HG03045 (cell line): Measurements from ENCODE around the gene MYLK.

Source experiments
- ATAC-seq: cut with Tn5 transposase; IDR thresholded peaks from one replicate; pipeline ENCODE4 v1.9.1; 2021; ENCODE audit warnings: mild to moderate bottlenecking, moderate library complexity; ENCODE audit not compliant: unreplicated experiment

The MYLK gene

GRCh38 chr3:123655400-123655799, 228.7 kb downstream of the MYLK start:
- ATAC-seq = no peak

DNA sequence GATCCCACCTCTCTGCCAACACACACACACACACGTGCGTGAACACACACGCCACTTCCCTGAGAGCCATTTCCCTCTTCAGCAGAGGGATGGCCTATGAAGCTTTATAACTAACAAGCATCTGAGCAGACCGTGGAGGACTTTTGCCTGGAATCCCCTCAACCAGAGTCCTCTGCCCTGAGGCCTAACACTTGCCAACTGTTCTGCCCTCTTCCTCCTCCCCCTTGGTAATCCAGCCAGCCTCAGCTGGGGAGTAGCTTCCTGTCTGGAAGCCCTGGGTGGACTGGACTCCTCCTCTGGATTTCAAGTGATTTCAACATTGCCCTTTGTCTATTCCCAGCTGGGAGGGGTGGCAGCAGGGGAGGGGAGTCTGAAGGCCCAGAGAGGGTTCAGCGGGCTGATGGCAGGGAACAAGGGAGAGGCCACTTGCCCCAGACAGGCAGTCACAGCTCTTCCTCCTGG, 230.9 kb downstream of the MYLK start:
- no peak for ATAC-seq

- no peak for ATAC-seq
Observed at GRCh38 chr3:123652342-123652984, 231.7 kb downstream of the MYLK start.

DNA sequence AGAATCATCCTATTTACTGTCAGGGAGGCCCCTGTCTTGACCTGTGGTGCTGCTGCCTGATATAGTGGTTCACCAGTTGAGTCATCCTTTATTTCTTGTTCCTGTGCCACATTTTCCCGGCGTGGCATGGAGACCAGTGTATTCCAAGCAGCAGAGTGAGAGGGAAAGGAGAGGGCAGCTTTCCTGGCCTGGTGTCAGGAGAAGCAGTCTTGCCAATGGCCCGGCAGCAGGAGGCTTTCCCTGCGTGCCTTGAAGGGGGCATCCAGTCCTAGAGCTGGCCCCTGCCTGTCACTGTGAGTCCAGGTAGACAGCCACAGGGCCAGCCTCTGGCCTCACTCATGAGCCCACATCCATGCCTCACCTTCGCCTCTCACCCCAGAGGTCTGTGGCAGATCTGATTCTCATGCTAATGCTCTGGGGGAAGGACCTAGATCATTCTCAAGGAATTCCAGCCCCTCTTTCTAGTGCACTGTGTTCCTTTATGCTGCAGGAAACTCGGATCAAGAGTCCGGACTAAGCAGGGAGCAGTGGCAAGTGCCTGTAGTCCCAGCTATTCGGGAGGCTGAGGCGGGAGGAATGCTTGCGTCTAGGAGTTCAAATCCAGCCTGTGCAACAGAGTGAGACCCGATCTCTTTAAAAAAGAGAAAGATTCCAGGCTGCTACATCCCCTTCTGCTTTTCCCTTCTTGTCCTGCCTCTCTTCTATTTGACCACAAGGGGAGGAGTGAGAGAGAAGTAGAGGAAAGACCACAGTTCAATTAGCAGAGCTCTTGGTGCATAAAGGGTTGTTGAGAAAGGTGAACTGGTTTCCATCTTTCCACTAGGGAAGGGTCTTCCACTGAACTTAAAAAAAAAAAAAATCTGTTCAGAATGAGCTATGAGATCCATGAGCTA, 232.4 kb downstream of the MYLK start:
- no peak for ATAC-seq

DNA sequence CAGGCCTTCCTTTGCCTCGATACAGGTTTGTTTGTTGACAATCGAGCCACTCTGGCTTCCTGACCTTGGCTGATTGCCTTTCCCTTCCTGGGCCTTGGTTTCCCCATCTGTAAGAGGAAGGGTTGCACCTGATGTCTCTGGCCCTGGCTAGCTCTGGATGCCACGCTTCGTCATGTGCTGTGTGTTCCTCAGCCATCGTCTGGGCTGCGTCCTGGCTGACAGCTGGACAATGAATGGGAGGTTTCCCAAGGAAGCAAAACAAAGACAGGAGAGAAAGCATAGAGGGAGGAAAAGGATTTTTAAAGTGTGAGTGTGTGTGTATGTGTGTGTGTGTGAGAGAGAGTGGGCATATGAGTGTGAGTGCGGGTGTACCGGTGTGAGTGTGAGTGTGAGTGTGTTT, 234.0 kb downstream of the MYLK start:
- ATAC-seq = no peak

DNA sequence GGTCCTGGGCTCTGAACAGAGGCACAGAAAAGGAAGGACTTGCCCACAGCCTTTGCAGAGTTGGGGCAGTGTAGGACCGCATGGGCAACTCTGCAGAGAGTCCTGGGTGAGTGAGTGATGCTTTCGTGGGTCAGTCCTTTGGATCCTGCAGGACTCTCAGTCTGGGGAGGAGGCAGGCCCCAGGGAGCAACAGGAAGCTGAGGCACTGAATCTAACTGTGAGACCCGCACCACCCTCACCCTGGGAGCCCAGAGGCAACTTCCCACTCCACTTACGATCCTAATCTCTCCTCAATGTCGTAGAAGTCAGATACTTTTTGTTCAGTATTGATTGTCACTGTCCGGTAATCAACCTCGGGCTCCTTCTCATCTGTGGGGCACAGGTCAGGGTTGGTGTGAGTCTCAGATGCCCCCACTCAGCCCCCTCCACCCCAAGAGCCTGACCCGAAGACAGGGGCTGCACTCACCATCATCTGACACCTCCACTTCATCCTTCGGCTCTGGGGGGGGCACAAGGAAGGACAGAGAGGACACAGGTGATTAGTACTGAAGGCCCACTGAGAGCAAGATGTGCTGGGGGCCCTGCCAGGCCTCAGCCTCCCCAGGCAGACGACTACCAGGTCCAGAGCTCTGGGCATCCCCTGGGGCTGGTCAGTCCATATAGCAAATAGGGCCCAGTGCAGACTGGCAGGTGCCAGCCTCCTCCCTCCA, 235.3 kb downstream of the MYLK start:
- ATAC-seq = no peak

DNA sequence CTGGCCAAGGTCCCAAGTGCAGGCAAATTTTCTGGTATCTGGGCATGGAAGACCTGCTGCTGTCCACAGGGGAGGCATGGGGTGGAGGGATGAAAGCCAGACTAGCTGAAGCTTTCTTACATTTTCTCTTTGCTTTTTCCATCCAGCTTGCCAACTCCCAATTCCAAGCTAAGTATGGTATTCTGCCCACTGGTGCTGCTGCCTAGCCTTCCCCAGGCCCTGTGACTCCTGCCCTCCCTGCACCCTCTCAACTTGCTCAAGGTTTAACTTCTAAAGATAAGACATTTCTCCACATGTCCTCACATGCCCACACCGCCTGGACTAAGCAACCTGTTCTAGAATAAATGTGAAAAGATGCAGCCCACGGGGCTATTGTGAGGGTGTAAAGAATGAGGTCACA, 239.8 kb downstream of the MYLK start:
- ATAC-seq = no peak

DNA sequence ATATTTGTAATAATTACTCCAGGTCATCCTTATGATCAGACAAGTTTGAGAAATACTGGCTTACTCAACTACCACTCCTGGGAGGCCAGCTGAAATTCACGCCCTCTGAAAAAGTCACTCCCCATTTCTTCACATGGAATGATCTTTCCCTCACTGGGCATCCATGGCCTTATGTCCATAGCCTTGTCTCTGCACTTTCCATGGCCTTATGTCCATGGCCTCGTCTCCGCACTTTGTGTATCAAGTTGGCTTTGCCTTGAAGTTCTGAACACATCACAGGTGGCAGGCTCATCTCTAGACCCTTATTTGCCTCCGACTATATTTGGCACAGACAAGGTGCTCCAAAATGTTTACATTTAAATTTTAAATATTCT, 241.2 kb downstream of the MYLK start:
- no peak for ATAC-seq

DNA sequence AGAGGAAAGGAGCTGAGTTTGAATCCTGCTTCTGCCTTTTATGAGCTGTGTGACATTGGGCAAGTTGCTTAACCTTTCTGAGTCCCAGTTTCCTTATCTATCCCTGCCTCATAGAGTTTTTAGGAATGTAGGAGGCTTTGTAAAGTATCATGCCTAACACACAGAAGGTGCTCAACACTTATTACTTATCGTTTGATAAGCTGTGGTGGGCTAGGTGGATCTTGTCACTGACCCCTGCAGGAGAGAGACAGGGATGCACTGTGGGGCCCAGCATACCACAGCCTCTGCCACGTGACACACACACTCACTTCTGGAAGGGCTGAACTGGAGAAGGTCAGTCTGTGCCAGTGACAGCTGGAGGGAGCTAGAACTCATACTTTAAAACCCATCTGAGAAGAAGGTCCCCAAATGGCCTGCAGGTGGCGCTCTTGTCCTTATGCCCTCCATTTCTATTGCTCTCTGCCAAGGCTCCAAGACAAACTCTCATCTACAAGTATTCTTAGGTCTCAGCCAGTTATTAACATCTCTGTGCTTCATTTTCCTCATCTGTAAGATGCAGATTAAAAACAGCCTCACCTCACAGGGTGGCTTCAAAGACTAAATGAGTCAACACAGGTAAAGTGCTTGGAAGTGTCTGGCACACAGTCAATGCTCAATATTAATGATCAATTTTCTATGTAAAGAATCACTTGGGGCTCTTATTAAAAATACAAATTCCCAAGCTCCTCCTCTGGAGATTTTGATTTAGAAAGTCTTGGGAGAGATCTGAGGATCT, 241.8 kb downstream of the MYLK start:
- no peak for ATAC-seq

DNA sequence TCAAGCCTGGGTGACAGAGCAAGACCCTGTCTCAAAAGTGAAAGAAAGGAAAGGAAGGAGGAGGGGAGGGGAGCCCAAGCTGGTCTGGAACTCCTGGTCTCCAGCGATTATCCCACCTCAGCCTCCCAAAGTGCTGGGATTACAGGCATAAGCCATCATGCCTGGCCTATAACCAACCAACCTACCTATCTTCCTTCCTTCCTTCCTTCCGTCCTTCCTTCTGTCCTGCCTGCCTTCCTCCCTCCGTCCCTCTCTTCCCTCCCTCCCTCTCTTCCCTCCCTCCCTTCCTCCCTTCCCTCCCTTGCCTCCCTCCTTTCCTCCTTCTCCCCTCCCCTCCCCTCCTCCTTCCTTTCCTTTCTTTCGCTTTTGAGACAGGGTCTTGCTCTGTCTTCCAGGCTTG, 242.6 kb downstream of the MYLK start:
- no peak for ATAC-seq

DNA sequence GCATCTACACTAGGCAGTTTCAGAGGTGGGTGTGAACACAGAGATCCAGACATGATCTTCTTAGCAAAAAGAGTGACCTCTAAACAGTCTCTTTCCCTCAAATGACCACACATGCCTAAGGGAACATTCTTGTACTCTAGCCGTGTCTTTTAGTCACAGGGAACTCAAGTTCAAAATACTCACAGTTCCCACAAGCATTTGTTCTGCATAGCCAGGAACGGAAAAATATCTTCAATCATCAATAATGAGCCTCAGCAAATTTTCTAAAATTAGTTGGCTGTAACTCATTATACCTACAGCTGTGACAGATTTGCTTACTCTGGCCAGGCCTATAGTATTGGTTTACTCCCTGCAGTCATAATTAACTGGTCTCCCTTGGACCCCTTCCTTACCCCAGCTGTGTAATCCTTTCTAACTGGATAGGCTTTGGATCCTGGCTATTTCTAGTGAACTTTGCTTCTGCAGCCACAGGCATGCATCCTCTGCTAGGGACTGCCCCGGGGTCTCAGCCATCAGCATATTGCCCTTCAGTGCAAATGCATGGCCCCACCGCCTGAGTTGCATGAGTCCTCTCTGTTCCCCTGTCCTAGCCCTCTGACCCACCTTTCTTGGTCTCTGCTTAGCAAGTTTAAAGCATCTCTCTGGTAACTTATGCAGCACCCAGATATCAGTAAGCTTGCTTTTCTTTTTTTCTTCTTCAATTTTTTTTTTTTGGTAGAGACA, 243.2 kb downstream of the MYLK start:
- ATAC-seq = no peak

GRCh38 chr3:123640311-123640710, 243.8 kb downstream of the MYLK start:
- no peak for ATAC-seq

DNA sequence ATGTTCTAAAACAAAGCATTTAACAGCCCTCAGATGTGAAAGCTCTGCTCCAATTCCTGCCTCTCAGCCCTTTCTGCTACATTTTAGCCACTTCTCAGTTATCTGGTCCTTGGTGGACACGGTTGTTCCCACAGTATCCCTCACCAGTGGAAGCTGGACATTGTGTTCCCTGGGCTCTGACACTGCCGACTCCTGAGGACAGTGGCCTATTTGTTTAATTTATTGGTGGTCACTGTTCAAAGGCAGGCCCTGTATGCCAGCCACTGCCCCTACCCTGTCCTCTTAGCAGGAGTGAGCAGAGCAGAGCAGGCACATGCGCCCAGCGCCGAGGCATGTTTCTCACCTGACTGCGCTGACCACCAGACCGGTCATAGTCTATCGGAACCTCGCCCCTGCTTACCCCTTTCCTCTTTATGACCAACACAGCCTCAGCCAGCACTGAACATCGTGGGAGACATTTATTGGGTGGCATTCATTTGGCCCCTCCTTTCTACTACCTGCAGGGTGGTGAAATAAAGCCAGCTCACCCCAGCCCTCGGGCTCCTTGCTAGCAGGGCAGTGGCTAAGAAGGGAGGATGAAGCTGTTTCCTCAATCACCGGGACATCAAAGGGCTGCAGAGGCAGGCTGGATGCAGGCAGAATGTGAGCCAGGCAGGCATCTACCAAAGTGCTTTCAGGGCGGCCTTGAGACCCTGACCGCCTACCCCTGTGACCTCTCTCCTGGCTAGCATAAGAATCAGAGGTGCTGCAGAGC, 245.0 kb downstream of the MYLK start:
- ATAC-seq = no peak

DNA sequence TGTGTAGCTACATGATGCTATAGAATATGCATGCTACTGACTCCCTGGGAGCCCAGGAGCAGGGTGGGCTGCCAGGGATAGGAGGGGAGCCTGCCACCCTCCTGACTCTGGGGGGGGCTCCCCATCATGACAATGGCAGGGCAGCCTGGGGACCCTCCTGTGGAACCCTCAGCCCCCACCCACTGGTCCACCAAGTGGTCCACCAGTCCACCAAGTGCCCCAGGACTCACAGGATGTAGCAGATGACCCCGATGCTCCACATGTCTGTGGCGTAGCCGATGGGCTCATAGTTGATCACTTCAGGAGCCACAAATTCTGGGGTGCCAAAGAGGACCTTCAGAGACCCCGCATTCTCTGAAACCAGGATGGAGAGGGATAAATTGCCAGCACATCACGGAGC, 246.3 kb downstream of the MYLK start:
- no peak for ATAC-seq

GRCh38 chr3:123637131-123637530, 247.0 kb downstream of the MYLK start:
- ATAC-seq = no peak

- ATAC-seq = no peak
Observed at GRCh38 chr3:123636431-123636841, 247.7 kb downstream of the MYLK start.

DNA sequence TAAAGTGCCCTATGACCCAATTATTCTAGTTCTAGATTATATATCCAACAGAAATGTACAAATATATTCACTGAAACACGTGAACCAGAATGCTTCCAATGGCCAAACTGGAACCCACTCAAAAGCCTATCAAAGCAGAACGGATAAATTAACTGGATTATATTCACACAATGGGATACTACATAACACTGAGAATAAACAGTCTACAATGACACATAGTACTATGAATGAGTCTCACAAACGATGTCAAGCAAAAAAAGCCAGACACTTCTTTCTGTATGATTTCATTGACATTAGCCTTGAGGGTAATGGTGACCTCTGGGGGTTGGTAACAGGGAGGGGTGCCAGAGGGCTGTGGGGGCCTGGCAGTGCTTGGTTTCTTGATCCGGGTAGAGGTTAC, 248.4 kb downstream of the MYLK start:
- no peak for ATAC-seq

- ATAC-seq = no peak
Observed at GRCh38 chr3:123635217-123635616, 248.9 kb downstream of the MYLK start.

DNA sequence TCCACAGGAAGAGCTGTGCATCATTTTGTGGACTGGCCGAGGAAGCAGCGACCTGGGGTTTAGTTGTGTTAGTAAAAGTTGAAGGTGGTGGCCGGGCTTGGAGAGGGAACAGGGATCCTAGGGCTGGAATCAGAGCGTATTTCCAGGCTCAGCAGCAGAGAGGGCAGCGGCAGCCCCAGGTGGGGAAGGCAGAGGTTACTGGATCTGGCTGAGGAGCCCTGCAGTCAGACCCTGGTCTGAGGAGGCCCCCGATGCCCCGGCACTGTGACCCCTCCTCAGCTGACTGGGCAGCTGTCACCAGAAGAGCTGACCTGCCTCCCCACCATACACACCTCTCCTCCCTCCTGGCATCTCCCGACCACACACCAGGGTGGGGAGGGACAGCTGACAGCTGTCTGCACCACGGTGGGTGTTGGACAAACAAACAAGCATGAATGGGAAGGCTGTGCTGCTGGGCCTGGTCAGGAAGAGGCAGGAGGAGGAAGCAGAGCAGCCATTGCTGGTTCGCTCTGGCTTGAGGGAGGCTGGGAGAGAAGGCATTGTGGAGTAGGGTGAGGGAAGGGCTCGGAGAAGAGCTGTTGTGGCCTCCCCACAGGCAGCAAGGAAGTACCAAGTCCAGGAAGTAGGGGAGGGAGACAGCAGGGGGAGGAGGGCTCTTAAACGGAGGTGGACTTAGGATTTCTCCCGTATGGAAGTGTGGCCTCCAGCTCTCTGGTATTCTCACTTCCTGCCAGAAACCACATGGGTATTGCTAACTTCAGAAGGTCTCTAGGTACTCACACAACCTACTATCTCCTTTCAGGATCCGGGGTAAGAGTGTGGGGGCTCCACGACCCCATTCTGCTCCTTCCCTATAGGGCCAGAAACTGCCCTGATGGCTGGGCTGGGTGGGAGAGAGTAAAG, 249.7 kb downstream of the MYLK start:
- no peak for ATAC-seq
